ENCODE measurements around the gene PPM1J. TPM values are rescaled to one million over a fixed set of nuclear protein-coding genes. Genes with fewer than 3 reads are reported as not detected.

Gene PPM1J
- total and polyA plus RNA-seq, 2 of the 8 experiments (the other 6 are each of a cell fraction or from before 2014, with no cell fraction given) = 19.4 to 31.6 TPM

- H3K14ac ChIP-seq (ENCODE audit: insufficient read length) = no peak overlapping the region
- FAIRE-seq (no peak), DNase-seq (ENCODE audit: low read depth in 1 of 2, low spot score in 2 of 2) (no peak)
- peaks cover 15% of the 10 kb centered on the region for H3K23me2 ChIP-seq (ENCODE audit: low read depth, low read length)
- TF ChIP-seq BACH1 (IDR thresholded peaks at IDR 0.05; ENCODE audit: low read length) (no peak), CHD2 (IDR thresholded peaks at IDR 0.05; ENCODE audit: low read length) (no peak), CTBP2 (IDR thresholded peaks at IDR 0.05; ENCODE audit: borderline replicate concordance, insufficient read depth, insufficient read length, low read length) (no peak), SIX5 (IDR thresholded peaks at IDR 0.05; ENCODE audit: low read depth, low read length) (no peak), SAP30 (IDR thresholded peaks at IDR 0.05; ENCODE audit: insufficient read depth, insufficient replicate concordance, low read length) (no peak), SIN3A (conservative IDR thresholded peaks at IDR 0.05 in 1 of 2, IDR thresholded peaks at IDR 0.05 in 1 of 2; ENCODE audit: low read depth in 1 of 2, low read length in 2 of 2) (no peak), POLR2AphosphoS5 (IDR thresholded peaks at IDR 0.05; ENCODE audit: low read depth, low read length) (no peak), TAF1 (IDR thresholded peaks at IDR 0.05; ENCODE audit: low read depth, low read length) (no peak), HDAC6 (IDR thresholded peaks at IDR 0.05; ENCODE audit: low read depth, low read length) (no peak)
- CTCF ChIA-PET (ENCODE audit: partially characterized antibody) = interaction anchor here (1.0 to 14.2 kb wide), 3 partner anchors 9 to 169 kb away, joined by 3 to 547 read pairs (median 35); no protein-coding TSS in a partner anchor
- no peak overlapping the region for H3K4me2 ChIP-seq (ENCODE audit: insufficient read depth in 1 of 2, low read depth in 2 of 2, low read length in 2 of 2)
- H4K5ac ChIP-seq (ENCODE audit: insufficient read length, low read depth, low read length) = no peak overlapping the region
- H3K4me1 ChIP-seq (replicated peaks in 1 of 4; ENCODE audit: control insufficient read depth in 3 of 4, insufficient read depth in 4 of 4, low read length in 3 of 4) = peaks cover 0 to 27% (median 16%) of the 10 kb centered on the region in 4 experiments; a peak in 6 of 7 replicates
- no peak overlapping the region for H2BK12ac ChIP-seq (ENCODE audit: low read depth, low read length)
- H4K20me1 ChIP-seq (replicated peaks in 1 of 2; ENCODE audit: control insufficient read depth in 1 of 2, insufficient read depth in 2 of 2, low read length in 2 of 2) = peaks cover 0 to 8% of the 10 kb centered on the region in 2 experiments
- H3K9me3 ChIP-seq (ENCODE audit: insufficient read depth in 2 of 2, low read depth in 1 of 2, low read length in 1 of 2) = no peaks in the 10 kb centered on the region
- H3K79me1 ChIP-seq (ENCODE audit: low read depth, low read length) = no peaks in the 10 kb centered on the region
- no peak overlapping the region for H2BK15ac ChIP-seq (ENCODE audit: low read length)
- no peak overlapping the region for H3K9ac ChIP-seq (replicated peaks in 1 of 4; ENCODE audit: extremely low read depth in 1 of 4, low read depth in 3 of 4, low read length in 3 of 4)
- no peak overlapping the region for H3K56ac ChIP-seq (replicated peaks; ENCODE audit: insufficient read length, low read depth, low read length)
- H2BK20ac ChIP-seq (ENCODE audit: low read length) = no peak overlapping the region
- H2BK5ac ChIP-seq (ENCODE audit: low read depth, low read length) = no peak overlapping the region
- no peak overlapping the region for H3K4me3 ChIP-seq (ENCODE audit: extremely low read depth in 1 of 4, insufficient read depth in 2 of 4, low read depth in 3 of 4, low read length in 4 of 4)
- H3K36me3 ChIP-seq (ENCODE audit: control insufficient read depth in 2 of 4, insufficient read depth in 4 of 4, low read length in 3 of 4) = peaks cover 0 to 5% (median 3%) of the 10 kb centered on the region in 4 experiments; a peak in 4 of 8 replicates
- peaks cover 0 to 18% (median 8%) of the 10 kb centered on the region in 4 experiments; a peak in 4 of 7 replicates for H3K27me3 ChIP-seq (replicated peaks in 1 of 4; ENCODE audit: control insufficient read depth in 3 of 4, extremely low read depth in 1 of 4, insufficient read depth in 3 of 4, low read length in 3 of 4)
- no peak overlapping the region for H3K18ac ChIP-seq (ENCODE audit: extremely low read depth, low read length)
- H4K91ac ChIP-seq (replicated peaks; ENCODE audit: insufficient read length, low read length) = no peak overlapping the region
- POLR2A ChIA-PET (ENCODE audit: partially characterized antibody) = interaction anchor here (0.6 to 4.3 kb wide), 6 partner anchors 8 to 316 kb away, joined by 3 to 32 read pairs (median 6); partner anchors contain the start of genes CTTNBP2NL and MOV10
- H2AK5ac ChIP-seq (ENCODE audit: low read depth, low read length) = no peak overlapping the region
- H2BK120ac ChIP-seq (replicated peaks; ENCODE audit: low read depth, low read length) = no peak overlapping the region
- H3K23ac ChIP-seq (ENCODE audit: insufficient read length) = no peak overlapping the region
- no peaks in the 10 kb centered on the region for H3K79me2 ChIP-seq (ENCODE audit: control insufficient read depth in 1 of 2, insufficient read depth in 2 of 2, low read length in 2 of 2)
- H2AFZ ChIP-seq (ENCODE audit: low read length) = no peak overlapping the region
- no peak overlapping the region for H3K27ac ChIP-seq (ENCODE audit: low read depth, low read length)
- 85% methylated on average over 7 of the region's 7 CpGs; no CpG with 5 or more reads in 1 of the 2 experiments for WGBS, 2 experiments (ENCODE audit: extremely low coverage in 1 of 2, insufficient coverage in 1 of 2, insufficient read length in 1 of 2, insufficient replicate concordance in 2 of 2, low coverage in 1 of 2, low lambda C conversion rate in 2 of 2, missing lambda C conversion rate in 1 of 2)
- H4K8ac ChIP-seq (ENCODE audit: extremely low read depth, insufficient read depth, low read length) = no peak overlapping the region
- no peak overlapping the region for H3K4ac ChIP-seq (replicated peaks; ENCODE audit: insufficient read length, low read depth, low read length)
Observed at GRCh38 chr1:112712191-112712590, 2.9 kb downstream of the PPM1J start.

All from H1 (cell line).